HFFc6 (cell line): ENCODE measurements around the gene LYVE1. TPM values are rescaled to one million over a fixed set of nuclear protein-coding genes. Genes with fewer than 3 reads are reported as not detected.

Experiments
- DNase-seq: peaks from one replicate; pipeline ENCODE4 v3.0.0-alpha.2; 2018
- H3K27ac Mint-ChIP-seq: 2 replicates; pipeline ENCODE4 v1.8.0; 2020; ENCODE audit warnings: mild to moderate bottlenecking, mixed read lengths
- H3K27me3 Mint-ChIP-seq: 2 replicates; pipeline ENCODE4 v1.8.0; 2021; ENCODE audit warnings: mild to moderate bottlenecking, moderate library complexity, mixed read lengths; ENCODE audit not compliant: insufficient read depth
- H3K36me3 Mint-ChIP-seq: 2 replicates; pipeline ENCODE4 v1.8.0; 2021; ENCODE audit warnings: low read depth, mixed read lengths
- H3K4me1 Mint-ChIP-seq: 2 replicates; pipeline ENCODE4 v1.8.0; 2020; ENCODE audit warnings: low read depth, mixed read lengths
- H3K4me3 Mint-ChIP-seq: 2 replicates; pipeline ENCODE4 v1.8.0; 2020; ENCODE audit warnings: mild to moderate bottlenecking, moderate library complexity, mixed read lengths
- H3K9me3 Mint-ChIP-seq: 2 replicates; pipeline ENCODE4 v1.8.0; 2020; ENCODE audit warnings: mild to moderate bottlenecking, mixed read lengths
- CTCF ChIP-seq: fragments of 200-600 bp; sonication (generic); IDR thresholded peaks from 2 replicates; pipeline ENCODE4 v1.5.0; 2021; ENCODE audit warnings: antibody characterized with exemption, mild to moderate bottlenecking
- total RNA-seq, 6 experiments: library from RNA; stranded (reverse); fragmentation: NEBNext Ultra II Directional; extraction: Animal tissue kit (Norgen Biotek cat#: 25700); gene quantifications; 2 replicates in 1 of 6; 3 replicates in 5 of 6; pipeline ENCODE4 v1.2.3, GENCODE V29; 2021

The LYVE1 gene
- total RNA-seq, 6 experiments from 2014 or later, result 0.09 TPM; not detected in 5

DNA sequence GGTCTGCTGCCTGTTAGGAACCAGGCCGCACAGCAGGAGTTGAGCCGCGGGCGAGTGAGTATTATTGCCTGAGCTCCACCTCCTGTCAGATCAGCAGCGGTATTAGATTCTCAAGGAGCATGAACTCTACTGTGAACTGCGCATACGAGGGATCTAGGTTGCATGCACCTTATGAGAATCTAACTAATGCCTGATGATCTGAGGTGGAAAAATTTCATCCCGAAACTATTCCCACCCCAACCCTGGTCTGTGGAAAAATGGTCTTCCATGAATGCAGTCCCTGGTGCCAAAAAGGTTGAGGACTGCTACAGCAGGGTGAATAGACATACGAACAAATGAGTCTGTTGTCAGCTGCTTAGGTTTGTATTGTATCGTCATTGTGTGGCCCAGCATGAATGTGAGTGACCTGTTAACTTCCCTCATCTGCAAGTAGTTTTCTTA, 57.3 kb downstream of the LYVE1 start:
- TF ChIP-seq CTCF, result no peak
- Mint-ChIP-seq H3K27me3 (no peaks in the 10 kb centered on the region), H3K27ac (no peak overlapping the region), H3K4me3 (no peak overlapping the region), H3K36me3 (no peaks in the 10 kb centered on the region), H3K9me3 (no peaks in the 10 kb centered on the region), H3K4me1 (peaks cover 16% of the 10 kb centered on the region)
- no peak for DNase-seq

Other genes starting within 250 kb of the LYVE1 start
- gene AMPD3, start 113.4 kb downstream of the LYVE1 start, total RNA-seq, result 10 to 100 TPM in 3 of 6 experiments, 1 to 10 TPM in 3; 9.6 to 10.6 (median 10.0) TPM
- gene RNF141, start 27.5 kb downstream of the LYVE1 start, total RNA-seq, result 10 to 100 TPM; 41.9 to 55.8 (median 55.1) TPM
- 10 to 100 TPM; 35.5 to 73.3 (median 38.2) TPM for gene IRAG1, start 125.1 kb upstream of the LYVE1 start, total RNA-seq
- 10 to 100 TPM; 38.5 to 49.9 (median 44.2) TPM for gene CTR9, start 182.6 kb upstream of the LYVE1 start, total RNA-seq
- 1,000 to 10,000 TPM; 1,163 to 1,334 (median 1,242) TPM for gene EIF4G2, start 240.3 kb upstream of the LYVE1 start, total RNA-seq